Endodermal cell (in vitro differentiated cells): ENCODE measurements around the gene CHST6. TPM values are rescaled to one million over a fixed set of nuclear protein-coding genes. Genes with fewer than 3 reads are reported as not detected.
"Not testable (repeated sequence)": the region's sequence is repeated elsewhere in the genome, so short reads cannot be mapped to it uniquely, and the experiment has no call there.

Source experiments
- DNase-seq: peaks from one replicate; pipeline ENCODE4 v3.0.0-alpha.2; 2017
- H3K27ac ChIP-seq: 2 replicates; pipeline ENCODE4 v1.5.1; 2013; ENCODE audit warnings: mild to moderate bottlenecking, low read depth, low read length, moderate library complexity
- H3K27me3 ChIP-seq: 2 replicates; pipeline ENCODE4 v1.6.1; 2013; ENCODE audit warnings: mild to moderate bottlenecking, low read length, moderate library complexity; ENCODE audit not compliant: insufficient read depth, control insufficient read depth, poor library complexity, severe bottlenecking
- H3K36me3 ChIP-seq: 2 replicates; pipeline ENCODE4 v1.7.0; 2013; ENCODE audit warnings: mild to moderate bottlenecking, low read length, moderate library complexity; ENCODE audit not compliant: control insufficient read depth, insufficient read depth
- H3K4me1 ChIP-seq: one replicate; pipeline ENCODE4 v1.7.0; 2013; ENCODE audit warnings: low read length; ENCODE audit not compliant: control insufficient read depth, insufficient read depth
- H3K4me3 ChIP-seq: 2 replicates; pipeline ENCODE4 v1.5.1; 2013; ENCODE audit warnings: mild to moderate bottlenecking, low read length, moderate library complexity
- H3K9ac ChIP-seq: 2 replicates; pipeline ENCODE4 v1.6.1; 2013; ENCODE audit warnings: mild to moderate bottlenecking, low read length, moderate library complexity; ENCODE audit not compliant: poor library complexity, severe bottlenecking; ENCODE audit errors: extremely low read depth
- H3K9me3 ChIP-seq: 2 replicates; pipeline ENCODE4 v1.6.1; 2013; ENCODE audit warnings: mild to moderate bottlenecking, low read length, moderate library complexity; ENCODE audit not compliant: control insufficient read depth
- H3K27ac Mint-ChIP-seq: 2 replicates; pipeline ENCODE4 v1.8.0; 2020; ENCODE audit warnings: mixed read lengths
- H3K27me3 Mint-ChIP-seq: 2 replicates; pipeline ENCODE4 v1.8.0; 2021; ENCODE audit warnings: mild to moderate bottlenecking, mixed read lengths; ENCODE audit not compliant: insufficient read depth
- H3K36me3 Mint-ChIP-seq: 2 replicates; pipeline ENCODE4 v1.8.0; 2020; ENCODE audit warnings: low read depth, mixed read lengths
- H3K4me1 Mint-ChIP-seq: 2 replicates; pipeline ENCODE4 v1.8.0; 2020; ENCODE audit warnings: mixed read lengths
- H3K4me3 Mint-ChIP-seq: 2 replicates; pipeline ENCODE4 v1.8.0; 2020; ENCODE audit warnings: mild to moderate bottlenecking, moderate library complexity, mixed read lengths
- H3K9me3 Mint-ChIP-seq: 2 replicates; pipeline ENCODE4 v1.8.0; 2020; ENCODE audit warnings: mild to moderate bottlenecking, mixed read lengths
- WGBS, 2 experiments: methylation state at CpG; one replicate each; pipeline versions ENCODE4 v1.1.5 to v1.1.7; 2013; ENCODE audit warnings: missing lambda C conversion rate in 2 of 2, mixed read lengths in 1 of 2; ENCODE audit not compliant: insufficient coverage in 1 of 2, insufficient read length in 1 of 2; 5-methylcytosine and 5-hydroxymethylcytosine counted together
- total RNA-seq, 2 donors: library from RNA; stranded (reverse); fragmentation: NEBNext Ultra II Directional in 1 of 2; extraction: Animal tissue kit (Norgen Biotek cat#: 25700) in 1 of 2; gene quantifications; 2 replicates in 1 of 2; 3 replicates in 1 of 2; pipeline ENCODE4 v1.2.1, GENCODE V29; 2021
- TF ChIP-seq, protein P1 (sequence below): fragments of 200-600 bp; sonication (generic); conservative IDR thresholded peaks from 2 replicates; pipeline ENCODE4 v1.5.0; 2021; ENCODE audit warnings: antibody characterized with exemption, mild to moderate bottlenecking

CHST6 gene
- total RNA-seq, 2 donors from 2014 or later = 13.5 to 15.9 TPM

DNA sequence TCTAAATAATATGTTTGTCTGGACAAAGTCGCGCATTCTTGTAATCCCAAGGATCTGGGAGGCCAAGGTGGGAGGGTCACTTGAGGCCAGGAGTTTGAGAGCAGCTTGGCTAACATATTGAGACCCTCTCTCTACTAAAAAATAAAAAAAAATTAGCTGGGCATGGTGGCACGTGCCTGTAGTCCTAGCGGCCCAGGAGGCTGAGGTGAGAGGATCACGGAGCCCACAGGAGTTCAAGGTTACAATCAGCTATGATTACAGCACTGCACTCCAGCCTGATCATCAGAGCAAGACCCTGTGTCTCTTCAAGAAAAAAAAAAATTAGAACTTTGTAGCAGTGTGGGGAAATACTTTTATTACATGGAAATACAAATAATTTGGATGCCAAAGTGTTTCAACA lies 6.1 kb upstream of the CHST6 start:
- TF ChIP-seq, protein P1, sequence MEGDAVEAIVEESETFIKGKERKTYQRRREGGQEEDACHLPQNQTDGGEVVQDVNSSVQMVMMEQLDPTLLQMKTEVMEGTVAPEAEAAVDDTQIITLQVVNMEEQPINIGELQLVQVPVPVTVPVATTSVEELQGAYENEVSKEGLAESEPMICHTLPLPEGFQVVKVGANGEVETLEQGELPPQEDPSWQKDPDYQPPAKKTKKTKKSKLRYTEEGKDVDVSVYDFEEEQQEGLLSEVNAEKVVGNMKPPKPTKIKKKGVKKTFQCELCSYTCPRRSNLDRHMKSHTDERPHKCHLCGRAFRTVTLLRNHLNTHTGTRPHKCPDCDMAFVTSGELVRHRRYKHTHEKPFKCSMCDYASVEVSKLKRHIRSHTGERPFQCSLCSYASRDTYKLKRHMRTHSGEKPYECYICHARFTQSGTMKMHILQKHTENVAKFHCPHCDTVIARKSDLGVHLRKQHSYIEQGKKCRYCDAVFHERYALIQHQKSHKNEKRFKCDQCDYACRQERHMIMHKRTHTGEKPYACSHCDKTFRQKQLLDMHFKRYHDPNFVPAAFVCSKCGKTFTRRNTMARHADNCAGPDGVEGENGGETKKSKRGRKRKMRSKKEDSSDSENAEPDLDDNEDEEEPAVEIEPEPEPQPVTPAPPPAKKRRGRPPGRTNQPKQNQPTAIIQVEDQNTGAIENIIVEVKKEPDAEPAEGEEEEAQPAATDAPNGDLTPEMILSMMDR = no peak

DNA sequence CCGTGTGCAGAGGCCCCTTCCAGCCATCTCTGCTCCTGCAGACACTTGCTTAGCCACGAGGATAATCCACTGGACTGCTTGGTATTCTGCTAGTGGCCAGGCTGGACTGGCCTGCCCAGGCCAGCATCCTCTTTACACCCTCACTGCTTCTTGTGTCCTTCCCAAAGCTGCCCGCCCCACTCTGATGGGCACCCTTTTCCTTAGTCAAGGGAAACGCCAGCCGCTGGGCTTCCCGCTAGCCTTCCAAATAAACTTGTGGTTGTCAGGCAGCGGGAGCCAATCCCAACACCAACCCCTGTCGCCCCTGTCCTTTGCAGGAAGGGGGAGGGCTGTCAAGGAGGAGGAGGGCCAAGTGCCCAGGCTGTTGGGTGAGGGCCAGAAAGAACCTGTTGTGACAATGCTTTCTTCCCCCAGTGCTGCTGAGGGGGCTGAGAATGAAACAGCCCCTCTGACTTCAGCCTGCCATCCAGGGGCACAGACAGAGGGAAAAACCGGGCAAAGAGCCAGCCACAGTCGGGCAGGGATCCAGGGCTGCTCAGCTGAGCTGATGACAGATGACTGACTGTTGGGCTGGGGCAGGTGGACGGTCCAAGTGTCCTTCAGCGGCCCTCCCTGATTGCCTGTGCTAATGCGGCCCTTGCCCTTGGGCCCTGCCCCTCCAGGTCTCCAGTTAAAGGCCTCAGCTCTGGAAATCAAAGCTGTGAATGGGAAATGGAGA lies 3.5 kb upstream of the CHST6 start:
- not testable (repeated sequence) for H3K36me3 Mint-ChIP-seq, DNase-seq
- WGBS, 2 experiments = 84 to 100% methylated on average over 1 to 6 of the region's 13 CpGs

More for the DNA sequence above, 6.1 kb upstream of the CHST6 start:
- H3K9me3 ChIP-seq = no peaks in the 10 kb centered on the region
- no peak for DNase-seq
- no peak overlapping the region for H3K27ac ChIP-seq
- no peak overlapping the region for H3K4me3 ChIP-seq
- no peaks in the 10 kb centered on the region for H3K36me3 ChIP-seq
- Mint-ChIP-seq H3K9me3 (no peaks in the 10 kb centered on the region), H3K27me3 (peaks cover 34% of the 10 kb centered on the region), H3K4me1 (no peaks in the 10 kb centered on the region), H3K36me3 (no peaks in the 10 kb centered on the region), H3K4me3 (no peak overlapping the region), H3K27ac (no peak overlapping the region)
- H3K27me3 ChIP-seq = peaks cover 20% of the 10 kb centered on the region
- no peaks in the 10 kb centered on the region for H3K4me1 ChIP-seq
- WGBS, 2 experiments = 95 to 98% methylated on average over 5 of the region's 5 CpGs
- H3K9ac ChIP-seq = no peak overlapping the region

DNA sequence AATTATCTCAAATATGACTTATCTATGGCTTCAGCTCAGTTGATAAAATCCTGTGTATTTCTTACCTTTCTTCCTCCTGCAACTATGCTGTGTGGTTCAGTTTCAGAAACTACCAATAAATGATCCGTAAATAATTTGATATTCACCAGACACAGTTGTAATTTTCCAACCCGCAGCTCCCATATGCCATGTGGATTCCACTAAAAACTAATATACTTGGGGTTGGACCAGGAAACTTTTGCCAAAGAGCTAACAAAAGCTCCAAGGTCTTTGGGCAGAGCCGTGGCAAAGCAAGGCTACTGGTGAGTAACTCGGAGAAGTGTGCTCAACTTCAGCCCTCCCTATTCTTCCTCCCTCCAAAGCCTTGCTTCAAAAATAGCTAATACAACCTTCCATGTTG lies 2.3 kb upstream of the CHST6 start:
- Mint-ChIP-seq H3K27me3 (peaks cover 26% of the 10 kb centered on the region), H3K36me3 (no peaks in the 10 kb centered on the region), H3K9me3 (no peaks in the 10 kb centered on the region), H3K27ac (no peak overlapping the region), H3K4me3 (no peak overlapping the region), H3K4me1 (peaks cover 5% of the 10 kb centered on the region)
- no peak overlapping the region for H3K4me3 ChIP-seq
- H3K9ac ChIP-seq = no peak overlapping the region
- WGBS, 2 experiments = 85 to 93% methylated on average over 2 to 4 of the region's 4 CpGs
- peaks cover 13% of the 10 kb centered on the region for H3K27me3 ChIP-seq
- no peak overlapping the region for H3K27ac ChIP-seq
- H3K36me3 ChIP-seq = no peaks in the 10 kb centered on the region
- TF ChIP-seq, protein P1 = no peak
- H3K4me1 ChIP-seq = no peaks in the 10 kb centered on the region
- no peaks in the 10 kb centered on the region for H3K9me3 ChIP-seq
- DNase-seq = no peak

More for the DNA sequence above, 3.5 kb upstream of the CHST6 start:
- not testable (repeated sequence) for H3K9me3 ChIP-seq, H3K4me3 ChIP-seq, H3K27ac Mint-ChIP-seq, H3K4me1 ChIP-seq, H3K36me3 ChIP-seq, H3K4me1 Mint-ChIP-seq, H3K9me3 Mint-ChIP-seq, H3K9ac ChIP-seq, H3K4me3 Mint-ChIP-seq, H3K27ac ChIP-seq
- H3K27me3 Mint-ChIP-seq = peaks cover 24% of the 10 kb centered on the region
- H3K27me3 ChIP-seq = peaks cover 15% of the 10 kb centered on the region
